Right renal pelvis (tissue), 4 donors: ENCODE measurements around the gene MYO9B. TPM values are rescaled to one million over a fixed set of nuclear protein-coding genes. Genes with fewer than 3 reads are reported as not detected.

Experiments
- DNase-seq, 4 donors: peaks; one replicate each; pipeline ENCODE4 v3.0.0-alpha.2; 2013; ENCODE audit warnings: low read depth in 4 of 4, low spot score in 3 of 4, missing footprints in 1 of 4
- polyA plus RNA-seq, 4 donors: library from polyadenylated mRNA; unstranded; fragments of 120-200 nt; gene quantifications; one replicate each; pipeline ENCODE4 v1.2.1, GENCODE V29; 2013; ENCODE audit not compliant: insufficient read length in 4 of 4

Gene MYO9B
- polyA plus RNA-seq, 4 donors: 40.6 to 51.6 (median 48.8) TPM

- no peak for DNase-seq
Measured at GRCh38 chr19:17109962-17110598, 34.5 kb downstream of the MYO9B start.

- no peak for DNase-seq
Measured at GRCh38 chr19:17110599-17110966, 35.0 kb downstream of the MYO9B start.

GRCh38 chr19:17111766-17112165 lies 36.2 kb downstream of the MYO9B start:
- no peak for DNase-seq

GRCh38 chr19:17112271-17112670 lies 36.7 kb downstream of the MYO9B start:
- no peak for DNase-seq

- DNase-seq: no peak
Measured at GRCh38 chr19:17112700-17113099, 37.1 kb downstream of the MYO9B start.

- no peak for DNase-seq
Measured at GRCh38 chr19:17113127-17113785, 37.7 kb downstream of the MYO9B start.

GRCh38 chr19:17114414-17114831 lies 38.8 kb downstream of the MYO9B start:
- DNase-seq: no peak

- no peak for DNase-seq
Measured at GRCh38 chr19:17116996-17117702, 41.6 kb downstream of the MYO9B start.

- no peak for DNase-seq
Measured at GRCh38 chr19:17118957-17119356, 43.4 kb downstream of the MYO9B start.

GRCh38 chr19:17121736-17122293 lies 46.2 kb downstream of the MYO9B start:
- no peak for DNase-seq

- DNase-seq: no peak
Measured at GRCh38 chr19:17123041-17123440, 47.5 kb downstream of the MYO9B start.

- DNase-seq: no peak
Measured at GRCh38 chr19:17124025-17124424, 48.4 kb downstream of the MYO9B start.

GRCh38 chr19:17125062-17125727 lies 49.6 kb downstream of the MYO9B start:
- DNase-seq: no peak

- DNase-seq: no peak
Measured at GRCh38 chr19:17125728-17126677, 50.4 kb downstream of the MYO9B start.

- no peak for DNase-seq
Measured at GRCh38 chr19:17127671-17128070, 52.1 kb downstream of the MYO9B start.

GRCh38 chr19:17128403-17128802 lies 52.8 kb downstream of the MYO9B start:
- no peak for DNase-seq

GRCh38 chr19:17128820-17129219 lies 53.2 kb downstream of the MYO9B start:
- no peak for DNase-seq

- no peak for DNase-seq
Measured at GRCh38 chr19:17129377-17129776, 53.8 kb downstream of the MYO9B start.

GRCh38 chr19:17135001-17135853 lies 59.6 kb downstream of the MYO9B start:
- DNase-seq: peak; percentile 83 to 91 (median 90)
